OCI-M2 (cell line): ENCODE results near the gene SLC52A1.

Source experiments
- DNase-seq: peaks from one replicate; lab custom pipeline; 2025; ENCODE audit not compliant: unreplicated experiment; lab: John Stamatoyannopoulos, UW

SLC52A1 gene

DNA sequence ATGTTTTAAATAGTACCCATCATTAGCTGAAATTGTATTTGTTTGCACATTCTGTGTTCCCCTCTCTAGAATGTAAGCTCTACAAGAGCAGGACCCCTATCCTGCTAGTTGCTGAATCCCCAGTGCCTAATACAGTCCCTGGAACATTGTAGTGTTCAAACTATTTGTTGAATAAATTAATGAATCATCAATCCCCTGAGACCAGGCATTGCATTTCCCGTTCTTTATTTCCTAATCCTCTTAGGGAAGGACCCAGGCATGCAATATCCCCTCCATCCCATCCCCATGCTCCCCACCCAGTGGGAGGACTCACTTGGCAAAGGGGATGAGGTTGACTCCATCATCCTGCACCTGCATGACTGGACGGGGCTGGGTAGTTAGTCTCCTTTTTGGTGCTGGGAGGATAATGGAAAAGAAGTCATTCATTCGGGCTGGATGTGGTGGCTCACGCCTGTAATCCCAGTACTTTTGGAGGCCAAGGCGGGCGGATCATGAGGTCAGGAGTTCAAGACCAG lies 41.1 kb downstream of the SLC52A1 start:
- no peak for DNase-seq

DNA sequence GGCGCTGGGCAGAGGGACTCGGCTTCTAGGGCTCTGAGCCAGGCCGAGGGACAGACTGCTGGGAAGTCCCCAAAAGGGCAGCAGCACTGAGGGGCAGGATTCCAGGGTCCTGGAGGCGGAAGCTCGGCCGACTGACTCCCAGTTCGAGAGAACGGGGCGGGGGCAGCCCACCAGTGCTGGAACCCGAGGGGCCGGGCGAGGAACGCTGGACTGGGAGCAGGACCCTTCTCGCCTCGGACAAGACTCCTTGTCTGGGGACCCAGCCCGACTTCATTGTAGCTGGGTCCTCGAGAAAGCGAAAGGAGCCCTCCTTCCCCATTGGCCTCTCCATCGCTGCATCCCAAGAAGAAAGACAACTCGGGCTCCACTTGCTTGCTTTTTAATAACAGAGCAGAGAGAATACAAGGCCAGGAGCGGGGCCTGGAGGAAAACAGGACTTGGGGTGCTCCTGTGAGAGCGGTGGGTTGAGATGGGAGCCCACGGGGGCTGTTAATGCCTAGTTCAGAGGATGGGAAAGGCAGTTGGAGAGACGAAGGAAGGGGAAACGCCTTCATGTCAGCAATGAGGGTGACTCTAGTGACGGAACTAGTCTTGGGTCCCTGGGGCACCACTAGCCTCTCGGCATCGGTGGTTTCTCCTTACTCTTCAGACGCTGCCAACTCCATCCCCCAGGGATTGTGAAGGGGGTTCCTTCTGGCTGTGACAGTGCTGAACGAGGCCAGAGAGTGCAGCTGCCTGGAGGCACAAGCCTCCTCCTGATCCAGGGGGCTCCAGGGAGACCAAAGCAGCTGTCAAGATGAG lies 47.3 kb downstream of the SLC52A1 start:
- DNase-seq: no peak

DNA sequence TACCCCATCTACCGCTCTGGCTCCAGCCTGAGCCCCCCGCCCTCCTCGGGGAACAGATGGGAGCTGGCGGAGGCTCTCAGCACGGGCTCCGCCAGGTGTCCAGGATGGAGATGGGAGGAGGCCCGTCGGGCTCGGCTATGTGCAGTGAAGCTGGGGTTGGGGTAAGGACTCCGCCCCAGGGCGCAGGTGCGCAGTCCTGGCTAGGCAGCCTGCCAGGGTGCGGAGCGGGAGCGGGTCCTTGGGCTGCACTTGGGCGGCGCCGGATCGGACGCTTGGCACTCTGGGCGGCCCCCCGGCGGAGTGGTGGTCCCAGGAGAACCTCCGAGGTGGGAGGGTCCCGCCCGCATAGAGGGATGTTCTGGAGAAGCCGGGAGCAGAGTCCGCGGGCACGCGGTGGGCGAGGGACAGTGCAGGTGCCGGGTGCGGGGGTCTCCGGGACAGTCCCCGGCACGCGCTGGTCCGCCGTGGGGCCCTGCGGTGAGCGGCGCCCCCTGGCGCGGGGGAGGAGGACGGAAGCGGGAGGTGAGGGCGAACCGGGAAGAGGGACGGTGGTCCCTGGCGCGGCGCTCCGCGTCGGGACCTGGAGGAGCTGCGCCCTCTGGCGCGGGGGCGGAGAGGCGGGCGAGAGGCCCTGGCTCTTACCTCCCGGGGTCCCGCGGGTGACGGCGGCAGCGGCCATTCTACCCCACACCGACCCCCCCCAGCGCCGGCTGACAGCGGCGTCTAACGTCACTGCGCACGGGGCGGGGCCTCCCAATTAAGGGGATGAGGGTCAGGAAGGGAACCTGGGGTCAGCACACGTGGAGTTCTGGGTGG lies 48.1 kb downstream of the SLC52A1 start, which contains the start of gene CAMTA2:
TSS of gene CAMTA2 (minus strand) at position 725 of the 816 bp plus-strand sequence. CDS start 1,453 bp downstream, outside the sequence.
- peak; percentile 36 for DNase-seq

DNA sequence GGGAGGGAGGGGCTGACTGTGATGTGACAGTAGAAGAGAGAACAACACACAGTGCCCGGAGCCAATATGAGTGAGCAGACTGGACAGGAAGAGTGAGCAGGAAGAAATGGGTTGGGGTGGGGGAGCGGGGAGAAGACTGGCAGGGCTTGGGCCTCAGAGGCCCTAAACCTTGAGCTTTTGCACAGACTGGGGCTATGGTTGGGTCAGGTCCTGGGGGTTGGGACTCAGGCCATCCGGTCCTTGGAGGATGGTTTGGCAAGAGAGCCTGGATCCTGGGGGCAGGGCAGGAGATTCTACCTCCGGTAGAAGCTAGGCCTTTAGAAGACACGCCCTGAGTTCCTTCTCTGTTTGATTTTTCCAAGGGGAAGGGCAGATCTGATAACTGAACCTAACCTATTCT lies 48.8 kb downstream of the SLC52A1 start:
- DNase-seq: no peak
